Liver (tissue), 9 donors: ENCODE measurements around the gene TRA2A. TPM values are rescaled to one million over a fixed set of nuclear protein-coding genes. Genes with fewer than 3 reads are reported as not detected.

Experiments
- DNase-seq: peaks from one replicate; pipeline ENCODE4 v3.0.0-alpha.2; 2017; ENCODE audit warnings: low spot score
- H3K27ac ChIP-seq, 2 donors: one replicate each; pipeline ENCODE4 v1.7.0; 2013; ENCODE audit warnings: inconsistent platforms in 2 of 2, low read length in 2 of 2, control low read depth in 1 of 2, low read depth in 1 of 2, mild to moderate bottlenecking in 1 of 2
- H3K27me3 ChIP-seq, 4 donors: one replicate each; pipeline versions ENCODE4 v1.6.1 to v1.7.0; 2013; ENCODE audit warnings: low read length in 3 of 4, inconsistent platforms in 1 of 4, mild to moderate bottlenecking in 1 of 4, moderate library complexity in 1 of 4; ENCODE audit not compliant: control insufficient read depth in 4 of 4, insufficient read depth in 4 of 4
- H3K36me3 ChIP-seq, 4 donors: one replicate each; pipeline versions ENCODE4 v1.6.1 to v1.7.0; 2013; ENCODE audit warnings: low read length in 3 of 4, mild to moderate bottlenecking in 3 of 4, low read depth in 1 of 4, moderate library complexity in 1 of 4; ENCODE audit not compliant: control insufficient read depth in 4 of 4, insufficient read depth in 3 of 4
- H3K4me1 ChIP-seq, 4 donors: one replicate each; pipeline versions ENCODE4 v1.6.1 to v1.7.0; 2013; ENCODE audit warnings: low read length in 3 of 4, mild to moderate bottlenecking in 3 of 4, moderate library complexity in 1 of 4; ENCODE audit not compliant: control insufficient read depth in 4 of 4, insufficient read depth in 4 of 4
- H3K4me3 ChIP-seq, 3 donors: one replicate each; pipeline versions ENCODE4 v1.6.1 to v1.7.0; 2013; ENCODE audit warnings: low read length in 3 of 3, control low read depth in 1 of 3, low read depth in 1 of 3, mild to moderate bottlenecking in 1 of 3
- H3K9ac ChIP-seq, 2 donors: one replicate each; pipeline ENCODE4 v1.7.0; 2013; ENCODE audit warnings: low read length in 2 of 2, mild to moderate bottlenecking in 2 of 2, moderate library complexity in 2 of 2, control low read depth in 1 of 2, low read depth in 1 of 2
- H3K9me3 ChIP-seq, 4 donors: one replicate each; pipeline versions ENCODE4 v1.6.1 to v1.7.0; 2013; ENCODE audit warnings: low read length in 3 of 4; ENCODE audit not compliant: control insufficient read depth in 4 of 4
- CTCF ChIP-seq: fragments of 150-350 bp; IDR thresholded peaks from 2 replicates; pipeline ENCODE4 v1.5.1; 2017; ENCODE audit warnings: improper control_type of control experiment, low read depth, low read length; ENCODE audit not compliant: missing input control
- EGR1 ChIP-seq, 2 donors: IDR thresholded peaks; 2 replicates each; pipeline ENCODE4 v1.6.1; 2016 to 2018; ENCODE audit warnings: antibody characterized with exemption in 2 of 2, low read depth in 2 of 2
- FOXA1 ChIP-seq: IDR thresholded peaks from 2 replicates; pipeline ENCODE4 v1.6.1; 2016; ENCODE audit warnings: antibody characterized with exemption
- FOXA2 ChIP-seq: IDR thresholded peaks from 2 replicates; pipeline ENCODE4 v1.6.1; 2016; ENCODE audit warnings: antibody characterized with exemption
- GABPA ChIP-seq, 2 donors: IDR thresholded peaks in 1 of 2; conservative IDR thresholded peaks in 1 of 2; 2 replicates each; pipeline ENCODE4 v1.6.1; 2016; ENCODE audit warnings: antibody characterized with exemption in 2 of 2, mild to moderate bottlenecking in 1 of 2, moderate library complexity in 1 of 2
- HNF4A ChIP-seq, 2 donors: conservative IDR thresholded peaks; 2 replicates each; pipeline ENCODE4 v1.6.1; 2016; ENCODE audit warnings: antibody characterized with exemption in 2 of 2, mild to moderate bottlenecking in 2 of 2
- HNF4G ChIP-seq: IDR thresholded peaks from 2 replicates; pipeline ENCODE4 v1.6.1; 2016; ENCODE audit warnings: antibody characterized with exemption
- JUND ChIP-seq, 2 donors: IDR thresholded peaks; 2 replicates each; pipeline ENCODE4 v1.6.1; 2016; ENCODE audit warnings: antibody characterized with exemption in 2 of 2
- MAX ChIP-seq: IDR thresholded peaks from 2 replicates; pipeline ENCODE4 v1.6.1; 2016; ENCODE audit warnings: antibody characterized with exemption
- RAD21 ChIP-seq, 2 donors: IDR thresholded peaks; 2 replicates each; pipeline ENCODE4 v1.6.1; 2016; ENCODE audit warnings: antibody characterized with exemption in 2 of 2, mild to moderate bottlenecking in 2 of 2
- REST ChIP-seq: IDR thresholded peaks from 2 replicates; pipeline ENCODE4 v1.6.1; 2016; ENCODE audit warnings: antibody characterized with exemption, mild to moderate bottlenecking
- RXRA ChIP-seq, 2 donors: IDR thresholded peaks; 2 replicates each; pipeline ENCODE4 v1.6.1; 2017 to 2018; ENCODE audit warnings: antibody characterized with exemption in 2 of 2, mild to moderate bottlenecking in 1 of 2
- SP1 ChIP-seq: IDR thresholded peaks from 2 replicates; pipeline ENCODE4 v1.6.1; 2018; ENCODE audit warnings: antibody characterized with exemption, mild to moderate bottlenecking
- TAF1 ChIP-seq: conservative IDR thresholded peaks from 2 replicates; pipeline ENCODE4 v1.6.1; 2016; ENCODE audit warnings: antibody characterized with exemption, mild to moderate bottlenecking
- YY1 ChIP-seq: IDR thresholded peaks from 2 replicates; pipeline ENCODE4 v1.6.1; 2016; ENCODE audit warnings: antibody characterized with exemption, mild to moderate bottlenecking
- ZBTB33 ChIP-seq: IDR thresholded peaks from 2 replicates; pipeline ENCODE4 v1.6.1; 2016; ENCODE audit warnings: antibody characterized with exemption
- WGBS: extraction: QIAGEN DNeasy Blood & Tissue Kit; methylation state at CpG from one replicate; pipeline ENCODE4 v1.1.7; 2013; 5-methylcytosine and 5-hydroxymethylcytosine counted together
- polyA plus RNA-seq, 2 donors: library from polyadenylated mRNA; stranded (reverse) in 1 of 2; unstranded in 1 of 2; fragments of 200-250 nt in 1 of 2; fragments of >200 nt in 1 of 2; fragmentation: Nextera tagmentation in 1 of 2; extraction: Ambion mirVana in 1 of 2; gene quantifications; one replicate each; pipeline versions ENCODE4 v1.2.1 to v1.2.3, GENCODE V29; 2013 to 2015
- total RNA-seq, 2 donors: library from RNA; depleted of rRNA; stranded (reverse); fragments of >200 nt; gene quantifications; one replicate each; pipeline ENCODE4 v1.2.3, GENCODE V29; 2014
- donor health status: healthy.
- donor health status: healthy.
- donor health status: healthy.
- donor health status: healthy.
- donor health status: healthy.

TRA2A gene
- total and polyA plus RNA-seq, 4 donors, result 13.7 to 25.9 (median 21.7) TPM

GRCh38 chr7:23472556-23472955 is 59.2 kb downstream of the TRA2A start (continued):
- TF ChIP-seq ZBTB33 (no peak), FOXA2 (no peak), MAX (no peak), HNF4A (conservative IDR thresholded peaks at IDR 0.05) (no peak), YY1 (no peak), GABPA (IDR thresholded peaks at IDR 0.05 in 1 of 2, conservative IDR thresholded peaks at IDR 0.05 in 1 of 2) (no peak), TAF1 (no peak), RAD21 (IDR thresholded peaks at IDR 0.05) (no peak), FOXA1 (no peak), HNF4G (no peak), RXRA (IDR thresholded peaks at IDR 0.05) (no peak), EGR1 (IDR thresholded peaks at IDR 0.05; ENCODE audit: low read depth in 2 of 2) (no peak)

- no peaks in the 10 kb centered on the region for H3K36me3 ChIP-seq
- H3K4me1 ChIP-seq, result peaks cover 17 to 36% (median 34%) of the 10 kb centered on the region in 4 donors
- WGBS, result 43% methylated on average over 6 of the region's 6 CpGs
- H3K4me3 ChIP-seq, result no peak overlapping the region
- peaks cover 14 to 51% (median 32%) of the 10 kb centered on the region in 4 donors for H3K27me3 ChIP-seq
- no peak overlapping the region for H3K27ac ChIP-seq
- H3K9ac ChIP-seq, result no peak overlapping the region
- TF ChIP-seq ZBTB33, result no peak
- TF ChIP-seq SP1, result no peak
- no peak for TF ChIP-seq FOXA2
- no peak for TF ChIP-seq REST
- TF ChIP-seq JUND (IDR thresholded peaks at IDR 0.05), result no peak
- TF ChIP-seq GABPA (IDR thresholded peaks at IDR 0.05 in 1 of 2, conservative IDR thresholded peaks at IDR 0.05 in 1 of 2), result no peak
- TF ChIP-seq EGR1 (IDR thresholded peaks at IDR 0.05; ENCODE audit: low read depth in 2 of 2), result no peak
- TF ChIP-seq YY1, result no peak
- no peak for TF ChIP-seq HNF4G
- no peak for TF ChIP-seq HNF4A (conservative IDR thresholded peaks at IDR 0.05)
- TF ChIP-seq RXRA (IDR thresholded peaks at IDR 0.05), result no peak
- TF ChIP-seq CTCF, result no peak
- peaks cover 0 to 4% (median under 1%) of the 10 kb centered on the region in 4 donors for H3K9me3 ChIP-seq
- DNase-seq, result no peak
Observed at GRCh38 chr7:23472046-23472445, 59.7 kb downstream of the TRA2A start.
